Measurements from ENCODE around the gene CENPN. TPM values are rescaled to one million over a fixed set of nuclear protein-coding genes. Genes with fewer than 3 reads are reported as not detected.

Gene CENPN
- total and polyA plus RNA-seq, 7 donors: 3.8 to 12.1 (median 5.3) TPM

- H3K4me1 ChIP-seq: peaks cover 0 to 6% (median 3%) of the 10 kb centered on the region in 4 donors
- 61 to 79% methylated on average over 6 of the region's 6 CpGs for WGBS, 2 donors
- TF ChIP-seq POLR2A (IDR thresholded peaks at IDR 0.05) (no peak), POLR2AphosphoS5 (IDR thresholded peaks at IDR 0.05) (no peak), EP300 (IDR thresholded peaks at IDR 0.05) (no peak), CTCF (IDR thresholded peaks at IDR 0.05) (no peak)
- intact Hi-C loops (cut with DNase I): no loop called here
- H3K9me3 ChIP-seq: no peaks in the 10 kb centered on the region
- H3K4me3 ChIP-seq: no peak overlapping the region
- H3K36me3 ChIP-seq: peaks cover 0 to 7% (median 5%) of the 10 kb centered on the region in 4 donors
- DNase-seq: no peak
- no peak overlapping the region for H3K27ac ChIP-seq
- no peaks in the 10 kb centered on the region for H3K27me3 ChIP-seq
Measured at GRCh38 chr16:80984124-80984892, 22.7 kb upstream of the CENPN start.

GRCh38 chr16:80985611-80986010, 21.4 kb upstream of the CENPN start:
- Histone ChIP-seq H3K4me1 (peaks cover 0 to 6% (median 3%) of the 10 kb centered on the region in 4 donors), H3K36me3 (no peaks in the 10 kb centered on the region), H3K27ac (no peak overlapping the region), H3K27me3 (no peaks in the 10 kb centered on the region), H3K4me3 (no peak overlapping the region), H3K9me3 (no peaks in the 10 kb centered on the region)
- no peak for DNase-seq
- no peak for TF ChIP-seq POLR2AphosphoS5 (IDR thresholded peaks at IDR 0.05)
- no peak for TF ChIP-seq EP300 (IDR thresholded peaks at IDR 0.05)
- no peak for TF ChIP-seq CTCF (IDR thresholded peaks at IDR 0.05)
- TF ChIP-seq POLR2A (IDR thresholded peaks at IDR 0.05): no peak
- 51 to 61% methylated on average over 2 of the region's 2 CpGs for WGBS, 2 donors
- intact Hi-C loops (cut with DNase I): no loop called here

- intact Hi-C loops (cut with DNase I): no loop called here
- WGBS, 2 donors: 77 to 87% methylated on average over 2 of the region's 2 CpGs
- DNase-seq: no peak
Measured at GRCh38 chr16:80986557-80986956, 20.5 kb upstream of the CENPN start.

GRCh38 chr16:80988756-80989155, 18.3 kb upstream of the CENPN start:
- intact Hi-C loops (cut with DNase I): no loop called here
- DNase-seq: no peak
- no peak overlapping the region for H3K27ac ChIP-seq
- H3K27me3 ChIP-seq: no peaks in the 10 kb centered on the region
- H3K4me3 ChIP-seq: no peak overlapping the region
- no peak for TF ChIP-seq CTCF (IDR thresholded peaks at IDR 0.05)
- TF ChIP-seq EP300 (IDR thresholded peaks at IDR 0.05): no peak
- TF ChIP-seq POLR2A (IDR thresholded peaks at IDR 0.05): no peak
- TF ChIP-seq POLR2AphosphoS5 (IDR thresholded peaks at IDR 0.05): no peak
- H3K4me1 ChIP-seq: no peaks in the 10 kb centered on the region
- H3K36me3 ChIP-seq: no peaks in the 10 kb centered on the region
- H3K9me3 ChIP-seq: no peaks in the 10 kb centered on the region
- whole genome bisulfite sequencing, 2 donors: 77 to 78% methylated on average over 7 of the region's 7 CpGs

More at GRCh38 chr16:80986557-80986956, 20.5 kb upstream of the CENPN start:
- H3K4me3 ChIP-seq: no peak overlapping the region
- no peaks in the 10 kb centered on the region for H3K36me3 ChIP-seq
- no peak for TF ChIP-seq POLR2AphosphoS5 (IDR thresholded peaks at IDR 0.05)
- TF ChIP-seq POLR2A (IDR thresholded peaks at IDR 0.05): no peak
- no peak for TF ChIP-seq CTCF (IDR thresholded peaks at IDR 0.05)
- TF ChIP-seq EP300 (IDR thresholded peaks at IDR 0.05): no peak
- H3K9me3 ChIP-seq: no peaks in the 10 kb centered on the region
- H3K27ac ChIP-seq: no peak overlapping the region
- no peaks in the 10 kb centered on the region for H3K4me1 ChIP-seq
- H3K27me3 ChIP-seq: no peaks in the 10 kb centered on the region
